Measurements from ENCODE around the gene PVR.

Gene PVR

GRCh38 chr19:44658069-44658733 is 14.5 kb downstream of the PVR start:
- Histone ChIP-seq H3K4me3 (ENCODE audit: low read length) (no peak overlapping the region), H3K4me2 (ENCODE audit: low read length) (no peak overlapping the region), H3K4me1 (ENCODE audit: control insufficient read depth, low read length) (peaks cover 2% of the 10 kb centered on the region; the same call in 1 of the 2 replicates), H3K9me2 (replicated peaks; ENCODE audit: control insufficient read depth, low read length) (no peaks in the 10 kb centered on the region), H3K9me3 (ENCODE audit: control insufficient read depth, insufficient read depth, low read length) (no peaks in the 10 kb centered on the region), H3K27ac (ENCODE audit: low read depth, low read length) (no peak overlapping the region), H3F3A (ENCODE audit: control insufficient read depth, insufficient read depth) (no peaks in the 10 kb centered on the region), H3K36me3 (ENCODE audit: control insufficient read depth, low read length) (no peaks in the 10 kb centered on the region), H3K27me3 (ENCODE audit: control insufficient read depth, low read length) (no peaks in the 10 kb centered on the region), H4K20me1 (ENCODE audit: control insufficient read depth, insufficient read depth, low read depth, low read length) (no peaks in the 10 kb centered on the region), H3K79me2 (ENCODE audit: control insufficient read depth, low read length) (no peaks in the 10 kb centered on the region)
- TF ChIP-seq CTCF (IDR thresholded peaks at IDR 0.05; ENCODE audit: low read depth, low read length, poor library complexity, severe bottlenecking) (no peak), EZH2phosphoT487 (IDR thresholded peaks at IDR 0.05; ENCODE audit: borderline replicate concordance, low read length) (no peak)

GRCh38 chr19:44660081-44660480 is 16.4 kb downstream of the PVR start:
- Histone ChIP-seq H3K4me3 (ENCODE audit: low read length) (no peak overlapping the region), H3K9me3 (ENCODE audit: control insufficient read depth, insufficient read depth, low read length) (no peaks in the 10 kb centered on the region), H3K27ac (ENCODE audit: low read depth, low read length) (no peak overlapping the region), H3K36me3 (ENCODE audit: control insufficient read depth, low read length) (no peaks in the 10 kb centered on the region), H3F3A (ENCODE audit: control insufficient read depth, insufficient read depth) (no peaks in the 10 kb centered on the region), H3K27me3 (ENCODE audit: control insufficient read depth, low read length) (no peaks in the 10 kb centered on the region), H3K79me2 (ENCODE audit: control insufficient read depth, low read length) (no peaks in the 10 kb centered on the region), H4K20me1 (ENCODE audit: control insufficient read depth, insufficient read depth, low read depth, low read length) (no peaks in the 10 kb centered on the region), H3K9me2 (replicated peaks; ENCODE audit: control insufficient read depth, low read length) (no peaks in the 10 kb centered on the region), H3K4me1 (ENCODE audit: control insufficient read depth, low read length) (no peaks in the 10 kb centered on the region), H3K4me2 (ENCODE audit: low read length) (no peak overlapping the region)
- TF ChIP-seq CTCF (IDR thresholded peaks at IDR 0.05; ENCODE audit: low read depth, low read length, poor library complexity, severe bottlenecking) (no peak), EZH2phosphoT487 (IDR thresholded peaks at IDR 0.05; ENCODE audit: borderline replicate concordance, low read length) (no peak)

GRCh38 chr19:44661205-44661604 is 17.5 kb downstream of the PVR start:
- H3K4me1 ChIP-seq (ENCODE audit: control insufficient read depth, low read length), result no peaks in the 10 kb centered on the region
- no peaks in the 10 kb centered on the region for H3K9me3 ChIP-seq (ENCODE audit: control insufficient read depth, insufficient read depth, low read length)
- no peak overlapping the region for H3K27ac ChIP-seq (ENCODE audit: low read depth, low read length)
- H3K9me2 ChIP-seq (replicated peaks; ENCODE audit: control insufficient read depth, low read length), result no peaks in the 10 kb centered on the region
- no peak overlapping the region for H3K4me3 ChIP-seq (ENCODE audit: low read length)
- H3K4me2 ChIP-seq (ENCODE audit: low read length), result no peak overlapping the region
- H3K36me3 ChIP-seq (ENCODE audit: control insufficient read depth, low read length), result no peaks in the 10 kb centered on the region
- H3F3A ChIP-seq (ENCODE audit: control insufficient read depth, insufficient read depth), result no peaks in the 10 kb centered on the region
- TF ChIP-seq CTCF (IDR thresholded peaks at IDR 0.05; ENCODE audit: low read depth, low read length, poor library complexity, severe bottlenecking), result no peak
- no peaks in the 10 kb centered on the region for H3K79me2 ChIP-seq (ENCODE audit: control insufficient read depth, low read length)
- no peaks in the 10 kb centered on the region for H3K27me3 ChIP-seq (ENCODE audit: control insufficient read depth, low read length)
- H4K20me1 ChIP-seq (ENCODE audit: control insufficient read depth, insufficient read depth, low read depth, low read length), result no peaks in the 10 kb centered on the region

Data from DOHH2 (cell line).